ENCODE results near the gene FAM107B.

Gene FAM107B

GRCh38 chr10:14810969-14811953 is 36.6 kb upstream of the FAM107B start:
- no peaks in the 10 kb centered on the region for H3K27me3 ChIP-seq (ENCODE audit: insufficient read depth, low read length)
- no peak overlapping the region for H3K27ac ChIP-seq (ENCODE audit: low read depth, low read length)
- H3K4me1 ChIP-seq (ENCODE audit: control insufficient read depth, insufficient read depth, low read length, unreplicated experiment): no peaks in the 10 kb centered on the region
- no peaks in the 10 kb centered on the region for H3K79me2 ChIP-seq (ENCODE audit: control insufficient read depth, insufficient read depth, low read length, unreplicated experiment)
- H3K36me3 ChIP-seq (ENCODE audit: insufficient read depth, low read length): no peaks in the 10 kb centered on the region
- H3K4me3 ChIP-seq (ENCODE audit: low read depth, low read length): no peak overlapping the region
- H2AFZ ChIP-seq (ENCODE audit: low read length, unreplicated experiment): no peak overlapping the region

GRCh38 chr10:14806318-14806717 is 31.6 kb upstream of the FAM107B start:
- Histone ChIP-seq H2AFZ (ENCODE audit: low read length, unreplicated experiment) (no peak overlapping the region), H3K27me3 (ENCODE audit: insufficient read depth, low read length) (peaks cover 23% of the 10 kb centered on the region), H3K36me3 (ENCODE audit: insufficient read depth, low read length) (no peaks in the 10 kb centered on the region), H3K4me3 (ENCODE audit: low read depth, low read length) (no peak overlapping the region), H3K4me1 (ENCODE audit: control insufficient read depth, insufficient read depth, low read length, unreplicated experiment) (no peaks in the 10 kb centered on the region), H3K79me2 (ENCODE audit: control insufficient read depth, insufficient read depth, low read length, unreplicated experiment) (no peaks in the 10 kb centered on the region), H3K27ac (ENCODE audit: low read depth, low read length) (no peak overlapping the region)

GRCh38 chr10:14803827-14804226 is 29.1 kb upstream of the FAM107B start:
- no peak overlapping the region for H3K4me3 ChIP-seq (ENCODE audit: low read depth, low read length)
- no peaks in the 10 kb centered on the region for H3K4me1 ChIP-seq (ENCODE audit: control insufficient read depth, insufficient read depth, low read length, unreplicated experiment)
- H3K27me3 ChIP-seq (ENCODE audit: insufficient read depth, low read length): peaks cover 41% of the 10 kb centered on the region

GRCh38 chr10:14801723-14802122 is 27.0 kb upstream of the FAM107B start:
- H3K36me3 ChIP-seq (ENCODE audit: insufficient read depth, low read length): no peaks in the 10 kb centered on the region

More at GRCh38 chr10:14803827-14804226, 29.1 kb upstream of the FAM107B start:
- Histone ChIP-seq H3K36me3 (ENCODE audit: insufficient read depth, low read length) (no peaks in the 10 kb centered on the region), H2AFZ (ENCODE audit: low read length, unreplicated experiment) (no peak overlapping the region), H3K27ac (ENCODE audit: low read depth, low read length) (no peak overlapping the region), H3K79me2 (ENCODE audit: control insufficient read depth, insufficient read depth, low read length, unreplicated experiment) (no peaks in the 10 kb centered on the region)

GRCh38 chr10:14800397-14800796 is 25.7 kb upstream of the FAM107B start:
- Histone ChIP-seq H3K27ac (ENCODE audit: low read depth, low read length) (no peak overlapping the region), H3K36me3 (ENCODE audit: insufficient read depth, low read length) (no peaks in the 10 kb centered on the region), H3K79me2 (ENCODE audit: control insufficient read depth, insufficient read depth, low read length, unreplicated experiment) (no peaks in the 10 kb centered on the region), H3K27me3 (ENCODE audit: insufficient read depth, low read length) (peaks cover 50% of the 10 kb centered on the region), H2AFZ (ENCODE audit: low read length, unreplicated experiment) (no peak overlapping the region), H3K4me1 (ENCODE audit: control insufficient read depth, insufficient read depth, low read length, unreplicated experiment) (no peaks in the 10 kb centered on the region), H3K4me3 (ENCODE audit: low read depth, low read length) (no peak overlapping the region)

More at GRCh38 chr10:14801723-14802122, 27.0 kb upstream of the FAM107B start:
- Histone ChIP-seq H3K4me3 (ENCODE audit: low read depth, low read length) (no peak overlapping the region), H3K27ac (ENCODE audit: low read depth, low read length) (no peak overlapping the region), H3K27me3 (ENCODE audit: insufficient read depth, low read length) (peaks cover 47% of the 10 kb centered on the region), H2AFZ (ENCODE audit: low read length, unreplicated experiment) (no peak overlapping the region), H3K4me1 (ENCODE audit: control insufficient read depth, insufficient read depth, low read length, unreplicated experiment) (no peaks in the 10 kb centered on the region), H3K79me2 (ENCODE audit: control insufficient read depth, insufficient read depth, low read length, unreplicated experiment) (no peaks in the 10 kb centered on the region)

- H2AFZ ChIP-seq (ENCODE audit: low read length, unreplicated experiment): no peak overlapping the region
- peaks cover 47% of the 10 kb centered on the region for H3K27me3 ChIP-seq (ENCODE audit: insufficient read depth, low read length)
- no peaks in the 10 kb centered on the region for H3K79me2 ChIP-seq (ENCODE audit: control insufficient read depth, insufficient read depth, low read length, unreplicated experiment)
- H3K4me1 ChIP-seq (ENCODE audit: control insufficient read depth, insufficient read depth, low read length, unreplicated experiment): no peaks in the 10 kb centered on the region
- H3K4me3 ChIP-seq (ENCODE audit: low read depth, low read length): no peak overlapping the region
- H3K36me3 ChIP-seq (ENCODE audit: insufficient read depth, low read length): no peaks in the 10 kb centered on the region
- no peak overlapping the region for H3K27ac ChIP-seq (ENCODE audit: low read depth, low read length)
These were observed 23.9 kb upstream of the FAM107B start for GRCh38 chr10:14798636-14799035.

- peaks cover 7% of the 10 kb centered on the region; the same call in 1 of the 2 replicates for H3K27me3 ChIP-seq (ENCODE audit: insufficient read depth, low read length)
- no peaks in the 10 kb centered on the region for H3K79me2 ChIP-seq (ENCODE audit: control insufficient read depth, insufficient read depth, low read length, unreplicated experiment)
- H3K4me3 ChIP-seq (ENCODE audit: low read depth, low read length): no peak overlapping the region
- H2AFZ ChIP-seq (ENCODE audit: low read length, unreplicated experiment): no peak overlapping the region
- H3K4me1 ChIP-seq (ENCODE audit: control insufficient read depth, insufficient read depth, low read length, unreplicated experiment): peaks cover 2% of the 10 kb centered on the region
- H3K27ac ChIP-seq (ENCODE audit: low read depth, low read length): no peak overlapping the region
- no peaks in the 10 kb centered on the region for H3K36me3 ChIP-seq (ENCODE audit: insufficient read depth, low read length)
These were observed 13.2 kb upstream of the FAM107B start for GRCh38 chr10:14787938-14788337.

DNA sequence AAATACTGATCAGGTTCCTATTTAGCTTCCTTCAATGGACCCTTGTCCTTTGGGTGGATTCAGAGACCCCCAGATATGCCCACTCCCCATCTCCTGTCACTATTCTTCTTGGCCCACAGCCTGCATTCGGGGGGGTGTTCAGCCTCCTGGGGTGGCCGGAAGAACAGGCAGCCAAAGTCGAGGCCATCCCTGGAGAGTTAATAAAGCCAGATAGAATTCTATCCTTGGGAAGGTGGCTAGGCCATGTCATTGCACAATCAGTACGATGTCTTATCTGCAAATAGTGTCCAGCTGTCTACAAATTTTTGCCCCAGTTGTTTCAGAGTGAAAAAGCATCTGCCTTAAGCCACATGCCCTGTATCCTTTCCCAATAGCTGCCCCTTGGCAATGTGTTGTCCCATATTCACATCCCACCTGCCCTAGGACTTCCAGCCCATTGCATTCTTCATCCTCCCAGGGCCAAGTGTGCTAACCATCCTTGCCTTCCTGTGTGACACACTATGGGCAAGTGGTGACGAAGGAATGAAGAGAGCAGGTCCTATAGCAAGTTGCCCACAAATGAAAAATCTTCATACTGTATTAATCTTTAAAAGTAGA is 9.9 kb upstream of the FAM107B start:
- Histone ChIP-seq H3K27ac (ENCODE audit: low read depth, low read length) (no peak overlapping the region), H3K79me2 (ENCODE audit: control insufficient read depth, insufficient read depth, low read length, unreplicated experiment) (no peaks in the 10 kb centered on the region), H2AFZ (ENCODE audit: low read length, unreplicated experiment) (no peak overlapping the region), H3K27me3 (ENCODE audit: insufficient read depth, low read length) (no peaks in the 10 kb centered on the region), H3K4me1 (ENCODE audit: control insufficient read depth, insufficient read depth, low read length, unreplicated experiment) (peaks cover 5% of the 10 kb centered on the region), H3K4me3 (ENCODE audit: low read depth, low read length) (no peak overlapping the region), H3K36me3 (ENCODE audit: insufficient read depth, low read length) (no peaks in the 10 kb centered on the region)

DNA sequence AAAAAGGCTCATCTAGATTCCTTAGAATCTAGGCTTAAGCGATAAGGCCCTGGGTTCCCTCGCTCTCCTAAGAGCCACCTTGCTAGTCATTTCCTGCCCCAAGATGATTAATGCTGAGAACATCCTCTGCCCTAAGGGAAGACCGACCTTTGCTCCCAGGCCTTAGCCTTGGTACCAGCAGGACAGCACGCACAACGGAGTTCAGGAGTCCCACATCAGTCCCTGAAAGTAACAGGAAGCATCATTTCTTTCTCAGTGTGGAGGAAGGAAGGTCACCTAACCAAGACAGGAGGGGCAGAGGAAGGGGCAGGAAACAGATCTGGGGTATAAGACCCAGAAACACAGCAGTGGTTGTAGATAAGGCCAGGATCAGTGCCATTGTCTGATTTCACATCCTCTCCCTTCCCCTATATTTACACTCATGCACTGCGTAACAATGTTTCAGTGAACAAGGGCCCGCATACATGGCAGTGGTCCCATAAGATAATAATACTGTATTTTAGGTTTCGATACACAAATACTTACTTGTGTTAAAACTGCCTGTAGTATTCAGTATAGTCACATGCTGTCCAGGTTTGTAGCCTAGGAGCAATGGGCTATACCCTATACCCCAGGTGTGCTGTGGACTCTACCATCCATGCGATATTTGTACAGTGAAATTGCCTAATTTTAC is 8.1 kb upstream of the FAM107B start:
- H3K27me3 ChIP-seq (ENCODE audit: insufficient read depth, low read length): no peaks in the 10 kb centered on the region
- H3K36me3 ChIP-seq (ENCODE audit: insufficient read depth, low read length): no peaks in the 10 kb centered on the region
- H3K79me2 ChIP-seq (ENCODE audit: control insufficient read depth, insufficient read depth, low read length, unreplicated experiment): no peaks in the 10 kb centered on the region
- no peak overlapping the region for H2AFZ ChIP-seq (ENCODE audit: low read length, unreplicated experiment)
- H3K4me1 ChIP-seq (ENCODE audit: control insufficient read depth, insufficient read depth, low read length, unreplicated experiment): peaks cover 11% of the 10 kb centered on the region
- H3K27ac ChIP-seq (ENCODE audit: low read depth, low read length): no peak overlapping the region
- H3K4me3 ChIP-seq (ENCODE audit: low read depth, low read length): no peak overlapping the region

GRCh38 chr10:14781763-14782162 is 7.1 kb upstream of the FAM107B start:
- peaks cover 11% of the 10 kb centered on the region for H3K4me1 ChIP-seq (ENCODE audit: control insufficient read depth, insufficient read depth, low read length, unreplicated experiment)

More at GRCh38 chr10:14781763-14782162, 7.1 kb upstream of the FAM107B start:
- no peaks in the 10 kb centered on the region for H3K27me3 ChIP-seq (ENCODE audit: insufficient read depth, low read length)
- H3K36me3 ChIP-seq (ENCODE audit: insufficient read depth, low read length): no peaks in the 10 kb centered on the region
- no peak overlapping the region for H3K4me3 ChIP-seq (ENCODE audit: low read depth, low read length)
- H3K79me2 ChIP-seq (ENCODE audit: control insufficient read depth, insufficient read depth, low read length, unreplicated experiment): no peaks in the 10 kb centered on the region
- no peak overlapping the region for H3K27ac ChIP-seq (ENCODE audit: low read depth, low read length)
- H2AFZ ChIP-seq (ENCODE audit: low read length, unreplicated experiment): no peak overlapping the region
